SHP77 (cell line): ENCODE data around the gene ZMYND15.

Experiments
- DNase-seq, 2 experiments: peaks; one replicate each; lab custom pipeline; 2025; lab: John Stamatoyannopoulos, UW

The ZMYND15 gene

DNA sequence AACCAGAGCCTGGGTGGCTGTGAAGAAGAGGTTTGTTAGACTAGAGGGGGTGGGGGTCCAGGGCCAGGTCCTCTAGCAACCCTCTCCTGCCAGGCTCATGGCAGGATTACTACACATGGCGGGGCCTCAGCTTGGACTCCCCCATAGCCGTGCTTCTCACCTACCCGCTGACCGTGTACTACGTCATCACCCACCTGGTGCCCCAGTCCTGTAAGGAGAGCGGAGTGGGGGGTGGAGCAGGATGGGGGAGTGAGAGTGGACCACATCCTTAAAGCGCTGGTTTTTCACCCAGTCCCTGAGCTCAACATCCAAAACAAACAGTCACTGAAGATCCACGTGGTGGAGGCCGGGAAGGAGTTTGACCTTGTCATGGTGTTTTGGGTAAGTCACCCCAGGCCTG lies 4.3 kb downstream of the ZMYND15 start:
- DNase-seq: no peak

DNA sequence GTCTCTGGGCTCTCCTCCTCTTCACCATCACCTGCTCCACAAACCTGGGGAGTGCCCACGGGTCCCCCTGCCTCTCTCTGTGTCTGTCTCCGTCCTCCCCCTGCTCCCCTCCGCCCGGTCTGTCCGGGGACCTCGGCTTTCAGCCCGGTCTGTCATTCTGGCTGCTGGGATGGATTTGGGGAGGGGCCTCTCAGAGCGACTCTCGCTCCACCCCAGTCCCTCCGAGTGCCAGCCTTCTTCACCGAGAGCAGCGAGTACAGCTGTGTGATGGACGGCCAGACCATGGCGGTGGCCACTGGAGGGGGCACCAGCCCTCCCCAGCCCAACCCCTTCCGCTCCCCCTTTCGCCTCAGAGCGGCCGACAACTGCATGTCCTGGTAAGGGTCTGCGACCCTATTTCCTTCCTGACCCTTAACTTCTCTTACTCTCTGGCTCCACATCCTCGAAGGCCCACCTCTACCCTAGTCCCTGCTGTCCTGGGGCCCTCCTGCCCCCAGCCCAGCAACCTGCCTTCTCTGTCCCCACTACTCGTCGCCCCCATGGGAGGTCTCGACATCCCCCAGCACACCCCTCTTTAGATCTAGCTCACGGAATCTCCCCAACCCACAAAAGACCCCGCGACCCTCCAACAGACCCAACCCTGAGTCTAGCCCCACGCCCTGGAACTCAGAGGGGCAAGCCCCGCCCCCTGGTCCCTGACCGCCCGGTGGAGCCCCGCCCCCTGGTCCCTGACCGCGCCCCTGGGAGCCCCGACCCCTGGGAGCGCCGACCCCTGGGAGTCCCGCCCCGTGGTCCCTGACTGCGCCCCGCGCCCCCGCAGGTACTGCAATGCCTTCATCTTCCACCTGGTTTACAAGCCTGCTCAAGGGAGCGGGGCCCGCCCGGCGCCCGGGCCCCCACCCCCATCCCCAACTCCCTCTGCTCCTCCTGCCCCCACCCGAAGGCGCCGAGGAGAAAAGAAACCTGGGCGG lies 5.7 kb downstream of the ZMYND15 start:
- DNase-seq: no peak

DNA sequence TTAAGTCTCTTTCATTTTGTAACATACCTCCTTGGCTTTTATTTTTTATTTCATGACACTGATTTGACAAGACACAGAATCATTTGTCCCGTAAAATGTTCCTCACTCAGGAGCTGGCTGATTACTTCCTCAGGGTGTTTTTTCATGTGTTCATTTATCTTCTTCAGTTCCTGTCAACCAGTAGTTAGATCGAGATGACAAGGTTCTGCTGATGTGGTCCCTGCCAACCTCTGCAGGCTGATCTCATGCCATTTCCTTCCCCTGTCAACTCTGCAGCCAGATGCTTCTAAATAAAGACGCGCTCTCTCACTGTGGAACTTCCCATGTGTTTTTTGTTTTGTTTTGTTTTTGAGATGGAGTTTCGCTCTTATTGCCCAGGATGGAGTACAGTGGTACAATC lies 8.2 kb downstream of the ZMYND15 start:
- DNase-seq: no peak

DNA sequence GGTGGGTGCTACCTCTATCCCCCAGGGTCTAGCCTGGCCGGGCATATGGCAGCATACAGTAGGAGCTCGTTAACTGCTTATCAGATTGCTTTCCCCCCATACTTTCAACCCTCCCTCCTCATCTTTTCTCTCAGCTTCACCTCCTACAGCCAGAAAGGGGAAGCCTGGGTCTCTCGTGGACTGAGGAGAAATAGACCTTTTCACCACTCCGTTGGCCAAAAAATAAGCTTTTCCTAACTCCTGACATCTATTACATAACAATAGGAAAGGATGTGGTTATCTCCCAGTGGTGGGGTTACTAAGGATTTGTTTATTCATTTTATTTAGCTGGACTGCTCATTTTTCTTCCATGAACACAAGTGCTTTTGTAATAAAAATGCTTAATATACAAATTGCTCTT lies 9.1 kb downstream of the ZMYND15 start:
- DNase-seq: no peak

DNA sequence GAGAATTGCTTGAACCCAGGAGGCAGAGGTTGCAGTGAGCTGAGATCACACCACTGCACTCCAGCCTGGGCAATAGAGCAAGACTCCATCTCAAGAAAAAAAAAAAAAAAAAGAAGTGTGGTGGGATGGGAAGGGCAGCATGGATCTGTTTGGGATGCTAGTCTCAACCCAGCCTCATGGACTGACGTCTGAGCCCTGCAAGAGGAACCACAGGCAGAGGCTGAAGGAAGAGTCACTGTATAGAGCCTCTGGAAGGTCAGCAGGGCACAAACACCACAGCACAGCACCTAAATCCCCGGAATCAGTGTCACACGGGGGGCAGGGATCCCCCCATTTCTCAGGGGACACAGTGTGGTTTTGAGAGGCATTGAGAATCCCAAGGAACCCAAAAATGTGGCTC lies 11.0 kb downstream of the ZMYND15 start:
- DNase-seq: no peak

GRCh38 chr17:4751932-4752331 lies 12.3 kb downstream of the ZMYND15 start:
- no peak for DNase-seq

GRCh38 chr17:4753392-4753791 lies 13.8 kb downstream of the ZMYND15 start:
- no peak for DNase-seq

GRCh38 chr17:4759776-4760236 lies 20.2 kb downstream of the ZMYND15 start:
- no peak for DNase-seq

- no peak for DNase-seq
Observed at GRCh38 chr17:4764595-4764994, 25.0 kb downstream of the ZMYND15 start.

DNA sequence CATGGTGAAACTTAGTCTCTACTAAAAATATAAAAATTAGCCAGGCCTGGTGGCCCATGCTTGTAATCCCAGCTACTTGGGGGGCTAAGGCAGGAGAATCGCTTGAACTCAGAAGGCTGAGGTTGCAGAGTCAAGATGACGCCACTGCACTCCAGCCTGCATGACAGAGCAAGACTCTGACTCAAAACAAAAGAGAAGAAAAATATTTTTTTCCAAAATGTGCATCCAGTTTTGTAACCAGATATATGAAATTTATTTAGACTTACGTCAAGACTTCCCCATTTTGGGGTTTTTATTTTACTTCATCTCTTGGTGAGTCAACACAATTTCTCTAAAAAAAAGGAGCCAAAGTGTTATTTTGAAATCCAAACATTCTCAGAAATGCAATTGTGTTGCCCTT lies 26.6 kb downstream of the ZMYND15 start:
- DNase-seq: no peak

- DNase-seq: no peak
Observed at GRCh38 chr17:4766723-4767122, 27.1 kb downstream of the ZMYND15 start.

- DNase-seq: no peak
Observed at GRCh38 chr17:4768298-4768697, 28.7 kb downstream of the ZMYND15 start.

GRCh38 chr17:4769628-4770027 lies 30.0 kb downstream of the ZMYND15 start:
- no peak for DNase-seq

DNA sequence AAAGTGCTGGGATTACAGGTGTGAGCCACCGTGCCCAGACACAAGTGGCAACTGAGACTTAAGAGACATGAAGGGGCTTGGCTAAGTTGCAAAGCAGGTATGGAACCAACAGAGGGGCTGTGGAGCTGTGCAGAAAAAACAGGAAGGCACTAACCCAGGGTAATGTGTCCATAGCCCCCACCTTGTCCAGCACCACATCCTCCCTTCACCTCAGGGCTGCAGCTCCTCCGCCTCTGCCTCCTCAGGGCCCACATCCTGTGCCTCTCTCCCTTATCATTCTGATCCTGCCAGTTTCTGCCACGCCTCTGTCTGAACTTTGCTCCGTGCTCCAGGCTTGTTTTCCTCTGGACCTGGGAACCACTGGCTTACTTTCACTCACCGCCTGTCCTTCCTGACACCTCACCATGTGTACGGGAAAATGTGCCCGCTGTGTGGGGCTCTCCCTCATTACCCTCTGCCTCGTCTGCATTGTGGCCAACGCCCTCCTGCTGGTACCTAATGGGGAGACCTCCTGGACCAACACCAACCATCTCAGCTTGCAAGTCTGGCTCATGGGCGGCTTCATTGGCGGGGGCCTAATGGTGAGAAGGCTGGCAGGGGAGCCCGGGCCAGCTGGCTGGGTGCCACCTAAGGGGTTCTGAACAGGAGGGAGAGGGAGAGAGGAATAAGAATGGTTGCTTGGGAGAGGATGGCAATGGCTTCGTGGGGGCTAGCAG lies 32.0 kb downstream of the ZMYND15 start, which contains the start of gene TM4SF5:
Gene TM4SF5, plus strand, starts transcription at position 368 of the 716 bp plus-strand sequence. Its CDS starts 37 bp downstream, at position 405.
- peak in 1 of 2 experiments; percentile 48 for DNase-seq

DNA sequence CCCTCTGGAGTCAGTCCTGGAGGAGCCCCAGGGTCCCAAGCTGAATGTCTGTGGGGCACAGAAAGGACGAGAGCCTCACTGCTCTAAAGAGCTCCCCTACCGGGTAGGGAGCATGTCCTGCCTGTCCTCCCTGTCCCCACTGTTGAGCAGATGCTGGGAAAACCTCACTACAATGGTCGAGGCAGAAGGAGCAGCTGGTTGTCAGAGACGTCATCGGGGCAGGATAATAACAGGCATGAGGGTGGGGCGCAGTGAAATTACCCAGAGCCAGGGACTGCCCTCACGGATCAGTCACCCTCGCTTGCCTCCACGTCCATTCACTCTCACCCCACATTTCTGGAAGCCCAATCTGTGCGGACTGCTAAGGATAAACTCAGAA lies 32.6 kb downstream of the ZMYND15 start:
- peak; percentile 36 to 72 for DNase-seq

DNA sequence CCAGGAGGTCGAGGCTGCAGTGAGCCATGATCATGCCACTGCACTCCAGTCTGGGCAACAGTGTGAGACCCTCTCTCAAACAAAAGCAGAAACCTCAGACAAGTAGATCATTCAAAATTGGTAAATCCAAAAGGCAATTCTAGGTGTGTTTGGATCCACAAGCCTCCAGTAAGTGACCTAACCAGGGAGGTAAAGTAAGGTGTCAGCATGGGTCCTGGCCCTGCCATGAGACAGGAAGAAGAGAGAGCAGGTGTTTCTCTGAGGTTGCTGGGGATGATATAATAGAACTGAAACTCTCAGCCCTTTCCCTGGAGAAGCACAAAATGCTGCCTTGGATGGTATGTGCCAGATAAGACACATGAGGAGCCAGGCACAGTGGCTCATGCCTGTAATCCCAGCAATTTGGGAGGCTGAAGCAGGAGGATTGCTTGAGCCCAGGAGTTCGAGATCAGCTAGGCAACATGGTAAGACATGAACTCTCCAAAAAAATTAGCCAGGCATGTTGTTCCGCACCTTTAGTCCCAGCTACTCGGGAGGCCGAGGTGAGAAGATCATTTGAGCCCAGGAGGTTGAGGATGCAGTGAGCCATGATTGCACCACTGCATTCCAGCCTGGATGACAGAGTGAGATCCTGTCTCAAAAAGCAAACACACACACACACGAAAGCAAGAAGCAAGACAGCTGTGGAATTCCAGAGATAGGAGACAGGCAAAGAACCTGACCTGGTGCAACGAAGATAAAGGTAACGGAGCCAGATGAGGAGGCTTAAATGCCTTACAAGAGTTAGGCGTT lies 38.5 kb downstream of the ZMYND15 start:
- DNase-seq: no peak

DNA sequence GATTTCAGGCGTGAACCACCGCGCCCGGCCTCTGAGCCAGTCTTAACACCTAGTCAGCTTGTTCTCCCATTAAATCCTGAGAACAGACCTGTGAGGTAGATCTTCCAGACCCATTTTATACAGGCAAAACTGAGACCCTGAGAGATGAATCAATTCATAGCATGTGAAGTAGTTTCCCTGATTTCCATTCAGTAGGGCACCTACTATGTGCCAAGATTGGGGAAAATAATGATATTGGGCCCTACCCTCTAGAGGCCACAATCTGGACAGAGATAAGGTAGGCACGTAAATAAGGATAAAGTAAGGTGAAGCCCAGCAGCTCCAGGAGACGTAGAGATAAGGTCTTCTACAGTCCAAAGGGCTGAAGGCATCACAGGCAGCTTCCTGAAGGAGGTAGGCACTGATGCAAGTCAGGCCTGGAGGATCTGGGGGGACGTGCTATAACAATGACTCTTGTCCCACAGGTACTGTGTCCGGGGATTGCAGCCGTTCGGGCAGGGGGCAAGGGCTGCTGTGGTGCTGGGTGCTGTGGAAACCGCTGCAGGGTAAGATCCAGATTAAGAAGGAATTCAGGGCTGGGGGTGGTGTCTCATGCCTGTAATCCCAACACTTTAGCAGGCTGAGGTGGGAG lies 40.8 kb downstream of the ZMYND15 start:
- no peak for DNase-seq

GRCh38 chr17:4782652-4783051 lies 43.0 kb downstream of the ZMYND15 start:
- DNase-seq: no peak

DNA sequence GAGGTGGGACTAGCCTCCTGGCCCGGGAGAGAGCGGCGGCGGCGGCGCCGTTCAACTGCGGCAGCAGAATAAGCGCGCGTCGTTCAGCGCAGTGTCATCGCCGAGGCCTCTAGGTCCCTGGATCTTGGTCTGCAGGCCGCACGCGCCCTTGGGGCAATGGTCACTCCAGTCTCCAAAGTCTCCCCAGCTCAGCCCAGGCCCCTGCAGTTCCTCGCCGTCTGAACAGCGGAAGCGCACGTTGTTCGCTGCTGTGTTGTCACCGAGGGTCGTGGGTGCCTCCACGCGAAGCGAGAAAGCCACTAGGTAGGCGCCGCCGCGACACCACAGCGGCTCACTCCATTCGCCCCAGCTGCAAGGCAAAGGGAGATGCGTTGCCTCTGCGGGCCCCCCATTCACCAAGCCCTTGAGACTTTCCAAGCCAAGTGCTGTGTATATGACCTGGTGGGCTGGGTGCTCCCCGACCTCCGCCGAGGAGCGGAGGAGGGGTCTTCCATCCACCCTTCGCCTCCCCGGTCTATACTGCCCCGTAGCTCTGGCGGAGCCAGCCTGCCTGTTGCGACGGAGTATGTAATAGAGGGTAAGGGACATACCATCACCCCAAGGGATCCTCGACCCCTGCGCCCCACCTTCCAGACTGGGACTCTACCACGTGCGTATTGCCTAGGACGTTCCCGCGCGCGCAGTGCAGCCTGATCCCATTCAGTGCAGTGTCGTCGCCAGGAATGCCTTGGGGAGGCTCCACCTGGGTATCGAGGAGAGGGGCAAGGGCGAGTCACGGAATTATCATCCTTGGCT lies 45.9 kb downstream of the ZMYND15 start:
- DNase-seq: no peak

- no peak for DNase-seq
Observed at GRCh38 chr17:4786106-4786511, 46.5 kb downstream of the ZMYND15 start, which contains the start of gene VMO1. Gene VMO1, minus strand, starts transcription at chr17:4786364. Its CDS starts 12 bp downstream, at chr17:4786352.

- DNase-seq: no peak
Observed at GRCh38 chr17:4786516-4786915, 46.9 kb downstream of the ZMYND15 start.
